Heart right ventricle (tissue), 16 donors: ENCODE results near the gene DSTYK. TPM values are rescaled to one million over a fixed set of nuclear protein-coding genes. Genes with fewer than 3 reads are reported as not detected.

Experiments used
- ATAC-seq, 8 donors: fragments of 200-7000 bp; cut with Tn5 transposase; one replicate each; pipeline ENCODE4 v1.9.1; 2020; ENCODE audit warnings: mild to moderate bottlenecking in 8 of 8, moderate library complexity in 8 of 8, moderate number of reproducible peaks in 1 of 8
- DNase-seq, 2 donors: peaks; one replicate each; pipeline ENCODE4 v3.0.0-alpha.2; 2020
- H3K27ac ChIP-seq, 10 donors: fragments of 200-600 bp; sonication (generic) in 2 of 10; one replicate each; pipeline versions ENCODE4 v1.5.0 to v1.8.0; 2020 to 2022; ENCODE audit warnings: mild to moderate bottlenecking in 3 of 10
- H3K27me3 ChIP-seq, 7 donors: fragments of 200-600 bp; one replicate each; pipeline ENCODE4 v1.8.0; 2021 to 2022; ENCODE audit warnings: mild to moderate bottlenecking in 2 of 7
- H3K36me3 ChIP-seq, 9 donors: fragments of 200-600 bp; sonication (generic) in 1 of 9; one replicate each; pipeline versions ENCODE4 v1.5.0 to v1.8.0; 2020 to 2022; ENCODE audit warnings: mild to moderate bottlenecking in 2 of 9
- H3K4me1 ChIP-seq, 9 donors: fragments of 200-600 bp; sonication (generic) in 1 of 9; one replicate each; pipeline versions ENCODE4 v1.5.0 to v1.8.0; 2020 to 2022; ENCODE audit warnings: mild to moderate bottlenecking in 4 of 9
- H3K4me3 ChIP-seq, 10 donors: fragments of 200-600 bp; sonication (generic) in 2 of 10; one replicate each; pipeline versions ENCODE4 v1.5.0 to v1.8.0; 2020 to 2022; ENCODE audit warnings: mild to moderate bottlenecking in 7 of 10, moderate library complexity in 2 of 10
- H3K9me3 ChIP-seq, 11 donors: fragments of 200-600 bp in 10 of 11; sonication (generic) in 2 of 11; one replicate each; pipeline versions ENCODE4 v1.5.0 to v1.8.0; 2013 to 2022; ENCODE audit warnings: mild to moderate bottlenecking in 2 of 11, control low read depth in 1 of 11, moderate library complexity in 1 of 11
- CTCF ChIP-seq, 9 donors: fragments of 200-600 bp; sonication (generic) in 2 of 9; IDR thresholded peaks; one replicate each; pipeline versions ENCODE4 v1.5.0 to v1.8.0; 2021 to 2022; ENCODE audit warnings: antibody characterized with exemption in 9 of 9, mild to moderate bottlenecking in 5 of 9, moderate library complexity in 1 of 9
- WGBS, 2 donors: extraction: QIAGEN DNeasy Blood & Tissue Kit; methylation state at CpG; one replicate each; pipeline ENCODE4 v1.1.7; 2013; ENCODE audit warnings: inconsistent platforms in 1 of 2; 5-methylcytosine and 5-hydroxymethylcytosine counted together
- intact Hi-C, 10 donors: fragments of 100-400 bp; cut with DNase I; formaldehyde crosslinking; loops; one replicate each; pipeline versions ENCODE4 v1.11.1 to v1.14.2; 2022
- polyA plus RNA-seq, 2 donors: library from polyadenylated mRNA; stranded (reverse); fragments of 200-250 nt; gene quantifications; one replicate each; pipeline ENCODE4 v1.2.3, GENCODE V29; 2013
- total RNA-seq, 10 donors: library from RNA; stranded (reverse); fragmentation: NEBNext Ultra II Directional in 3 of 10; extraction: Animal tissue kit (Norgen Biotek cat#: 25700) in 3 of 10; gene quantifications; one replicate each; pipeline versions ENCODE4 v1.2.1 to v1.2.4, GENCODE V29; 2021 to 2023
- donor health status: Arrhythmogenic right ventricular cardiomyopathy.
- donor health status: ischemic (EF 13 %, LVEDD 7.1; RV severe dilation, severe dysfunction).
- donor health status: healthy with polysubstance abuse.
- donor health status: DM: no; HTN: yes; CAD: no.
- donor health status: DM: no; HTN: no; CAD: no.
- donor health status: ischemic (EF 25% LVEDD 6.9; RV normal size, moderate dysfunction).
- donor health status: ischemic (EF 25% LVEDD 5.7; RV mildly dilated, moderate dysfunction).
- donor health status: healthy.
- donor health status: DM: yes; HTN: yes; CAD: no.
- donor health status: Ischemic cardiomyopathy.
- donor health status: ischemic (EF 35%, LVEDD 5.7; RV mildly dilated, moderate dysfunction).
- donor health status: nonischemic (EF 11% LVEDD 7.7; RV severe dilation, severe dysfunction).
- donor health status: DM: yes; HTN: yes; CAD: no.
- donor health status: PGD.
- donor health status: ischemic (EF 29% LVEDD 5.4; RV normal size, mild dysfunction).
- donor health status: nonischemic (EF 23%, LVEDD 6.1; RV moderate dilation, normal function).

The DSTYK gene
- total and polyA plus RNA-seq, 12 donors: 2.6 to 9.5 (median 7.6) TPM

GRCh38 chr1:205230982-205231381 is 19.5 kb upstream of the DSTYK start:
- DNase-seq: no peak
- Histone ChIP-seq H3K36me3 (no peaks in the 10 kb centered on the region), H3K9me3 (no peaks in the 10 kb centered on the region), H3K27ac (no peak overlapping the region), H3K27me3 (peaks cover 0 to 24% (median 0%) of the 10 kb centered on the region in 7 donors), H3K4me3 (no peak overlapping the region), H3K4me1 (peaks cover 0 to 40% (median 34%) of the 10 kb centered on the region in 9 donors)
- WGBS, 2 donors: 80 to 81% methylated on average over 5 of the region's 5 CpGs
- intact Hi-C loops: no loop called here
- TF ChIP-seq CTCF (IDR thresholded peaks at IDR 0.05): no peak
- no peak for ATAC-seq

GRCh38 chr1:205229916-205230700 is 18.6 kb upstream of the DSTYK start:
- intact Hi-C loops: loop anchor here in 2 of 10 donors (2.0 to 10.0 kb wide), 3 partner anchors 27 to 105 kb away; partner anchors contain the start of gene RBBP5 (in 1 of the 2)
- Histone ChIP-seq H3K4me3 (peak overlapping the region in 5 of 10 donors; percentile 8 to 85 (median 64)), H3K9me3 (no peaks in the 10 kb centered on the region), H3K4me1 (peaks cover 0 to 31% (median 28%) of the 10 kb centered on the region in 9 donors), H3K27me3 (peaks cover 0 to 33% (median 0%) of the 10 kb centered on the region in 7 donors), H3K27ac (peak overlapping the region in 1 of 10 donors; percentile 35), H3K36me3 (no peaks in the 10 kb centered on the region)
- no peak for DNase-seq
- TF ChIP-seq CTCF (IDR thresholded peaks at IDR 0.05): no peak
- 48 to 57% methylated on average over 10 of the region's 10 CpGs for WGBS, 2 donors
- no peak for ATAC-seq

- peaks cover 0 to 36% (median 0%) of the 10 kb centered on the region in 7 donors for H3K27me3 ChIP-seq
- H3K27ac ChIP-seq: peak overlapping the region in 1 of 10 donors; percentile 35
- no peaks in the 10 kb centered on the region for H3K36me3 ChIP-seq
- peak overlapping the region in 9 of 10 donors; percentile 24 to 85 (median 61) for H3K4me3 ChIP-seq
- H3K4me1 ChIP-seq: peaks cover 0 to 30% (median 26%) of the 10 kb centered on the region in 9 donors
- ATAC-seq (peak in 7 of 8 donors; percentile 29 to 70 (median 64)), DNase-seq (peak; percentile 25 to 55)
- WGBS, 2 donors: 5 to 8% methylated on average over 11 to 15 of the region's 15 CpGs
- H3K9me3 ChIP-seq: no peaks in the 10 kb centered on the region
- peak in 5 of 9 donors; percentile 13 to 40 (median 30) for TF ChIP-seq CTCF (IDR thresholded peaks at IDR 0.05)
- intact Hi-C loops: loop anchor here in 2 of 10 donors (2.0 to 10.0 kb wide), 3 partner anchors 27 to 105 kb away; partner anchors contain the start of gene RBBP5 (in 1 of the 2)
Observed at GRCh38 chr1:205229399-205229871, 17.9 kb upstream of the DSTYK start.

- no peaks in the 10 kb centered on the region for H3K9me3 ChIP-seq
- H3K36me3 ChIP-seq: no peaks in the 10 kb centered on the region
- intact Hi-C loops: loop anchor here in 2 of 10 donors (2.0 to 10.0 kb wide), 3 partner anchors 29 to 103 kb away; partner anchors contain the start of gene RBBP5 (in 1 of the 2)
- H3K27ac ChIP-seq: no peak overlapping the region
- H3K27me3 ChIP-seq: peaks cover 0 to 36% (median 0%) of the 10 kb centered on the region in 7 donors
- H3K4me1 ChIP-seq: peaks cover 0 to 30% (median 23%) of the 10 kb centered on the region in 9 donors
- no peak for TF ChIP-seq CTCF (IDR thresholded peaks at IDR 0.05)
- ATAC-seq (peak in 4 of 8 donors; percentile 3 to 5 (median 4)), DNase-seq (no peak)
- peak overlapping the region; percentile 35 to 85 (median 60) for H3K4me3 ChIP-seq
- WGBS, 2 donors: 0% methylated on average over 27 of the region's 27 CpGs
Observed at GRCh38 chr1:205228093-205228521, 16.6 kb upstream of the DSTYK start.
